Ishikawa (cell line): ENCODE data around the gene TBC1D5.

ENCODE experiments used
- CEBPB ChIP-seq: IDR thresholded peaks from 2 replicates; pipeline ENCODE4 v1.6.1; 2012
- CREB1 ChIP-seq: IDR thresholded peaks from 2 replicates; pipeline ENCODE4 v1.6.1; 2012; ENCODE audit warnings: low read depth
- EP300 ChIP-seq: IDR thresholded peaks from 2 replicates; pipeline ENCODE4 v1.6.1; 2012; ENCODE audit warnings: borderline replicate concordance
- MAX ChIP-seq: IDR thresholded peaks from 2 replicates; pipeline ENCODE4 v1.6.1; 2012
- RAD21 ChIP-seq: IDR thresholded peaks from 2 replicates; pipeline ENCODE4 v1.6.1; 2012; ENCODE audit warnings: low read depth
- REST ChIP-seq: IDR thresholded peaks from 2 replicates; pipeline ENCODE4 v1.6.1; 2012; ENCODE audit warnings: low read depth, mild to moderate bottlenecking
- TAF1 ChIP-seq: IDR thresholded peaks from 2 replicates; pipeline ENCODE4 v1.6.1; 2012; ENCODE audit warnings: low read depth, mild to moderate bottlenecking
- TEAD4 ChIP-seq: IDR thresholded peaks from 2 replicates; pipeline ENCODE4 v1.6.1; 2012
- USF1 ChIP-seq: IDR thresholded peaks from 2 replicates; pipeline ENCODE4 v1.6.1; 2012
- ZBTB7A ChIP-seq: IDR thresholded peaks from 2 replicates; pipeline ENCODE4 v1.6.1; 2012; ENCODE audit warnings: low read depth

- TF ChIP-seq ZBTB7A, result no peak
- no peak for TF ChIP-seq TEAD4
- TF ChIP-seq RAD21, result no peak
- no peak for TF ChIP-seq CEBPB
- TF ChIP-seq REST, result no peak
- TF ChIP-seq TAF1, result no peak
- no peak for TF ChIP-seq EP300
- no peak for TF ChIP-seq MAX
- no peak for TF ChIP-seq CREB1
- TF ChIP-seq USF1, result no peak
These were observed 102.0 kb downstream of the TBC1D5 start for GRCh38 chr3:17640466-17640865.
